Panc1 (cell line): ENCODE data around the gene AADACL2.

Experiments
- POLR2AphosphoS5 ChIP-seq: IDR thresholded peaks from 2 replicates; pipeline ENCODE4 v1.6.1; 2012; ENCODE audit warnings: mild to moderate bottlenecking, low read depth, low read length, moderate library complexity
- SIN3A ChIP-seq: IDR thresholded peaks from 2 replicates; pipeline ENCODE4 v1.6.1; 2012; ENCODE audit warnings: low read depth, mild to moderate bottlenecking, low read length, moderate library complexity, borderline replicate concordance; ENCODE audit not compliant: insufficient read depth
- TF ChIP-seq, protein P1 (sequence below): fragments of 450-650 bp; IDR thresholded peaks from 2 replicates; pipeline ENCODE4 v1.5.1; 2017; ENCODE audit warnings: mild to moderate bottlenecking
- TF ChIP-seq, protein P2 (sequence below), 2 experiments: IDR thresholded peaks; 2 replicates each; pipeline ENCODE4 v1.6.1; 2011 to 2012; ENCODE audit warnings: low read depth in 2 of 2, control low read depth in 1 of 2, low read length in 1 of 2, mild to moderate bottlenecking in 1 of 2, moderate library complexity in 1 of 2; ENCODE audit not compliant: insufficient read depth in 1 of 2

GRCh38 chr3:151733613-151734012 is at the start of gene AADACL2:
- TF ChIP-seq, protein P1, sequence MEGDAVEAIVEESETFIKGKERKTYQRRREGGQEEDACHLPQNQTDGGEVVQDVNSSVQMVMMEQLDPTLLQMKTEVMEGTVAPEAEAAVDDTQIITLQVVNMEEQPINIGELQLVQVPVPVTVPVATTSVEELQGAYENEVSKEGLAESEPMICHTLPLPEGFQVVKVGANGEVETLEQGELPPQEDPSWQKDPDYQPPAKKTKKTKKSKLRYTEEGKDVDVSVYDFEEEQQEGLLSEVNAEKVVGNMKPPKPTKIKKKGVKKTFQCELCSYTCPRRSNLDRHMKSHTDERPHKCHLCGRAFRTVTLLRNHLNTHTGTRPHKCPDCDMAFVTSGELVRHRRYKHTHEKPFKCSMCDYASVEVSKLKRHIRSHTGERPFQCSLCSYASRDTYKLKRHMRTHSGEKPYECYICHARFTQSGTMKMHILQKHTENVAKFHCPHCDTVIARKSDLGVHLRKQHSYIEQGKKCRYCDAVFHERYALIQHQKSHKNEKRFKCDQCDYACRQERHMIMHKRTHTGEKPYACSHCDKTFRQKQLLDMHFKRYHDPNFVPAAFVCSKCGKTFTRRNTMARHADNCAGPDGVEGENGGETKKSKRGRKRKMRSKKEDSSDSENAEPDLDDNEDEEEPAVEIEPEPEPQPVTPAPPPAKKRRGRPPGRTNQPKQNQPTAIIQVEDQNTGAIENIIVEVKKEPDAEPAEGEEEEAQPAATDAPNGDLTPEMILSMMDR: no peak
- TF ChIP-seq, protein P2, sequence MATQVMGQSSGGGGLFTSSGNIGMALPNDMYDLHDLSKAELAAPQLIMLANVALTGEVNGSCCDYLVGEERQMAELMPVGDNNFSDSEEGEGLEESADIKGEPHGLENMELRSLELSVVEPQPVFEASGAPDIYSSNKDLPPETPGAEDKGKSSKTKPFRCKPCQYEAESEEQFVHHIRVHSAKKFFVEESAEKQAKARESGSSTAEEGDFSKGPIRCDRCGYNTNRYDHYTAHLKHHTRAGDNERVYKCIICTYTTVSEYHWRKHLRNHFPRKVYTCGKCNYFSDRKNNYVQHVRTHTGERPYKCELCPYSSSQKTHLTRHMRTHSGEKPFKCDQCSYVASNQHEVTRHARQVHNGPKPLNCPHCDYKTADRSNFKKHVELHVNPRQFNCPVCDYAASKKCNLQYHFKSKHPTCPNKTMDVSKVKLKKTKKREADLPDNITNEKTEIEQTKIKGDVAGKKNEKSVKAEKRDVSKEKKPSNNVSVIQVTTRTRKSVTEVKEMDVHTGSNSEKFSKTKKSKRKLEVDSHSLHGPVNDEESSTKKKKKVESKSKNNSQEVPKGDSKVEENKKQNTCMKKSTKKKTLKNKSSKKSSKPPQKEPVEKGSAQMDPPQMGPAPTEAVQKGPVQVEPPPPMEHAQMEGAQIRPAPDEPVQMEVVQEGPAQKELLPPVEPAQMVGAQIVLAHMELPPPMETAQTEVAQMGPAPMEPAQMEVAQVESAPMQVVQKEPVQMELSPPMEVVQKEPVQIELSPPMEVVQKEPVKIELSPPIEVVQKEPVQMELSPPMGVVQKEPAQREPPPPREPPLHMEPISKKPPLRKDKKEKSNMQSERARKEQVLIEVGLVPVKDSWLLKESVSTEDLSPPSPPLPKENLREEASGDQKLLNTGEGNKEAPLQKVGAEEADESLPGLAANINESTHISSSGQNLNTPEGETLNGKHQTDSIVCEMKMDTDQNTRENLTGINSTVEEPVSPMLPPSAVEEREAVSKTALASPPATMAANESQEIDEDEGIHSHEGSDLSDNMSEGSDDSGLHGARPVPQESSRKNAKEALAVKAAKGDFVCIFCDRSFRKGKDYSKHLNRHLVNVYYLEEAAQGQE (IDR thresholded peaks at IDR 0.05; ENCODE audit: insufficient read depth in 1 of 2, low read depth in 2 of 2, low read length in 1 of 2): no peak
- TF ChIP-seq POLR2AphosphoS5 (no peak), SIN3A (no peak)
